Measurements from ENCODE around the gene MARCHF9. TPM values are rescaled to one million over a fixed set of nuclear protein-coding genes. Genes with fewer than 3 reads are reported as not detected.

MARCHF9 gene
- total and polyA plus RNA-seq, 9 donors: 5.0 to 15.2 (median 7.7) TPM

DNA sequence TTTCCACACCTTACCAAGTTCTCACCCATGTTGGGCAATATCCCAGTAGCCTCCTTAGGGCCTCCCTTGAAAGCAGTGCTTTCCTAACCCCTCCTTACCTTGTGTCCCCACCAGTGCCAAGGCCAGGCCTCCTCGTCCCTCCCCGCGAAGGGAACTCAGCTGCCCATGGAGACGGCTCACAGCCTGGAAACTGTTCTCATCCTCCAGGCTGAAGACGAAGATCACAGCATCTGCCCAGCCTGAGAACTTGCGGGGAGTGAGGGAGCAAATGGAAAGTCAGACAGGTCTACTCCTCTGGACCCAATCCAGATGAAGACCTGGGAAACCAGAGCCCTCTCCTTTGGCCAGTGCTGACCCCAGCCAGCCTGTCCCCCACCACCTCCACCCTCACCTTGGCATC lies 21.0 kb upstream of the MARCHF9 start:
- WGBS, 3 donors: 67 to 76% (median 76%) methylated on average over 6 of the region's 6 CpGs

DNA sequence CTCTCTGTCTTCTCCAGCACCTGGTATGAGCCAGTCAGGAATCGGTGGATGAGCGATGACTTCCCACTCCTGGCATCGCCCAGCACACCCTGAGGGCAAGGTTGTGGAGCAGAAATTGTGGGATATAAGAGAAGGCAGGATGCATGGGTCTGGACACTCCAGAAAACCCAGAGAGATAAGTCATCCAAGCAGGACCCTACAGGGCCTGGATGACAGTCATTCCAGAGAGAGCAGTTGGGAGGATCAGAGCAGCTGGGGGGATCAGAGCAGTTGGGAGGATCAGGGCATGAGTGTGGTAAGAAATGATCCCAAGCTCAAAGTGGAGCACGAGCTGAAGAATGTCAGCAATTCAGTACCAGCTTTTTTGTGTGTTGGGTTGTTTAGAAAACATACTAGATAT lies 20.3 kb upstream of the MARCHF9 start:
- Histone ChIP-seq H3K36me3 (no peaks in the 10 kb centered on the region), H3K4me1 (ENCODE audit: insufficient read depth) (peaks cover 5% of the 10 kb centered on the region), H3K27ac (no peak overlapping the region), H3K9me3 (no peaks in the 10 kb centered on the region), H3K27me3 (peaks cover 7% of the 10 kb centered on the region), H3K4me3 (no peak overlapping the region)
- TF ChIP-seq POLR2A (IDR thresholded peaks at IDR 0.05) (no peak), EP300 (IDR thresholded peaks at IDR 0.05) (no peak)
- TF ChIP-seq, protein P1, sequence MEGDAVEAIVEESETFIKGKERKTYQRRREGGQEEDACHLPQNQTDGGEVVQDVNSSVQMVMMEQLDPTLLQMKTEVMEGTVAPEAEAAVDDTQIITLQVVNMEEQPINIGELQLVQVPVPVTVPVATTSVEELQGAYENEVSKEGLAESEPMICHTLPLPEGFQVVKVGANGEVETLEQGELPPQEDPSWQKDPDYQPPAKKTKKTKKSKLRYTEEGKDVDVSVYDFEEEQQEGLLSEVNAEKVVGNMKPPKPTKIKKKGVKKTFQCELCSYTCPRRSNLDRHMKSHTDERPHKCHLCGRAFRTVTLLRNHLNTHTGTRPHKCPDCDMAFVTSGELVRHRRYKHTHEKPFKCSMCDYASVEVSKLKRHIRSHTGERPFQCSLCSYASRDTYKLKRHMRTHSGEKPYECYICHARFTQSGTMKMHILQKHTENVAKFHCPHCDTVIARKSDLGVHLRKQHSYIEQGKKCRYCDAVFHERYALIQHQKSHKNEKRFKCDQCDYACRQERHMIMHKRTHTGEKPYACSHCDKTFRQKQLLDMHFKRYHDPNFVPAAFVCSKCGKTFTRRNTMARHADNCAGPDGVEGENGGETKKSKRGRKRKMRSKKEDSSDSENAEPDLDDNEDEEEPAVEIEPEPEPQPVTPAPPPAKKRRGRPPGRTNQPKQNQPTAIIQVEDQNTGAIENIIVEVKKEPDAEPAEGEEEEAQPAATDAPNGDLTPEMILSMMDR (IDR thresholded peaks at IDR 0.05): no peak
- intact Hi-C loops (cut with DNase I): loop anchor here in 1 of 4 donors (5.0 kb wide), 1 partner anchor 703 kb away; no protein-coding TSS in a partner anchor
- WGBS, 3 donors: 68 to 79% (median 69%) methylated on average over 4 of the region's 4 CpGs
- DNase-seq: no peak

More for the DNA sequence above, 21.0 kb upstream of the MARCHF9 start:
- Histone ChIP-seq H3K36me3 (no peaks in the 10 kb centered on the region), H3K9me3 (no peaks in the 10 kb centered on the region), H3K27ac (no peak overlapping the region), H3K27me3 (peaks cover 7% of the 10 kb centered on the region), H3K4me3 (no peak overlapping the region), H3K4me1 (ENCODE audit: insufficient read depth) (peaks cover 5% of the 10 kb centered on the region)
- TF ChIP-seq, protein P1 (IDR thresholded peaks at IDR 0.05): no peak
- no peak for TF ChIP-seq POLR2A (IDR thresholded peaks at IDR 0.05)
- no peak for TF ChIP-seq EP300 (IDR thresholded peaks at IDR 0.05)
- intact Hi-C loops (cut with DNase I): loop anchor here in 1 of 4 donors (5.0 kb wide), 1 partner anchor 703 kb away; no protein-coding TSS in a partner anchor
- no peak for DNase-seq

DNA sequence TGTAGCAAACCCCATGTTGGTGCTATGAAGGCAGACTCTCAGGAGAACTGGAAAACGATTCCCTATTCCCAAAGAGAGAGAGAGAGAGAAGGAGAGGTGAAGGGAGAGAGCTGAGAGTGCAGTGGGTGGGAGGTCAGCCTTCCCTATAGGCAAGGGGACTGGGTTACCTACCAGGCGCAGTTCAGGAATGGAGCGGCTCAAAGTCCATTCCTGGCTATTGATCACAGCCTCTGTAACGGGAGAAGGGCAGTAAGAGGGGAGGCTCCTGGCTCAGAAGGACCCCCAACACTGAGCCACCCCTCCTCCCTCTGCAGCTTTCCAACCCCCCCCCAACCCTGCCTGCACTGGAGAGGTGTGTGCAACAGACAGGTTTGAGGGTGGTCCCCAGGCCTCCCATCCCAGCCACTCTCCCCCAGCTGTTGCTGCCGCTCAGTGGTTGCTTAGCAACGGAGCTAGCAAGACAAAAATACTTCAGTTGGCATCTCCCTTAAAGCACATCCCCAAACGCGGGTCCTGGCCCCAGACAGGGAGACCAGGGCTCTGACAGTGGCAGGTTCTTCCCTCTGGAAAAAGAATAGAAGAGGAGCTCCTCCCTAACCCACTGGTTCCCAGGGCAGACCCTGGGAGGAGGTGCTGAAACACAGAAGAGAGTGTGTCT lies 19.6 kb upstream of the MARCHF9 start:
- DNase-seq: no peak
- H3K36me3 ChIP-seq: no peaks in the 10 kb centered on the region
- intact Hi-C loops (cut with DNase I): no loop called here
- no peak overlapping the region for H3K4me3 ChIP-seq
- H3K9me3 ChIP-seq: no peaks in the 10 kb centered on the region
- H3K4me1 ChIP-seq (ENCODE audit: insufficient read depth): peaks cover 5% of the 10 kb centered on the region
- no peak overlapping the region for H3K27ac ChIP-seq
- TF ChIP-seq POLR2A (IDR thresholded peaks at IDR 0.05) (no peak), EP300 (IDR thresholded peaks at IDR 0.05) (no peak)
- TF ChIP-seq, protein P1 (IDR thresholded peaks at IDR 0.05): no peak
- H3K27me3 ChIP-seq: peaks cover 7% of the 10 kb centered on the region
- 11 to 22% (median 14%) methylated on average over 8 of the region's 8 CpGs for WGBS, 3 donors

DNA sequence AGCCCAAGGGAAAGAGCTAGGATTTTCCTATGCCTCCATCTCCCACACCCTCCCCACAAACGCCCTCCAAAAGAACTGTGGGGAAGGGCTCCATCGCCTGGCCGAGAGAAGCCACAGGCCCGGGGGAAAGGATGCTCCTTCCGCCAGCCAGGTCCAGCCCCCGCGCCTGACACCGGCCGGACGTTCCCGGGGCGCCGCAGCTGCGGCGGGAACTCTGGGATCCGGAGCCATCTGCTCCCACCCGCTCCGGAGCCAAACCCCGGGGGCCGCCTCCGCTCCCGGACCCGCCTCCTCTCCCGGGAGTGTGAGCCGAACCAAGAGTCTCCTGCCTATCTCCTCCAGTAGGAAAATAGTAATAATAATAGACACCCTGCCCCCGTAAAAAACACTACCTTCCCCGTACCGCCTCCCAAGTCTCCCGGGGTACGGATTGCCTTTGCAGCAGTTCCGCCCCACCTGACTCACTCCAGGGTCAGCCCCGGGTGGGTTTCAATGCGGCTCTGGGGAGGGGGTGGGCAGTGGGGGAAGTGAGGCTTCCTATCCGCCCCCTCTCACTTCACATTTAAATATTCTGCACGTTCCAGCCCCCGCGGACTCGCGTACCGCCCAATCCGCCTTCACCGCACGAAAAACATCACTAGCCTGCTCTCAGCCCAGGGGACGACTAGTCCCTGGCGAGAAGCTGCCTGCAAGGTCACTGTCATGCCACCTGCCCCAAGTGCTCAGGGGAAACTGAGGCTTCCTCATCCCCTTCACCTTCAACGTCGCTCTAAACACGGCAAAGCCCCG lies 18.8 kb upstream of the MARCHF9 start:
- Histone ChIP-seq H3K36me3 (no peaks in the 10 kb centered on the region), H3K27me3 (peaks cover 7% of the 10 kb centered on the region), H3K9me3 (no peaks in the 10 kb centered on the region), H3K27ac (no peak overlapping the region), H3K4me3 (no peak overlapping the region), H3K4me1 (ENCODE audit: insufficient read depth) (peaks cover 5% of the 10 kb centered on the region)
- WGBS, 3 donors: 1 to 6% (median 3%) methylated on average over 48 to 49 of the region's 49 CpGs
- TF ChIP-seq, protein P1 (IDR thresholded peaks at IDR 0.05): no peak
- no peak for TF ChIP-seq EP300 (IDR thresholded peaks at IDR 0.05)
- TF ChIP-seq POLR2A (IDR thresholded peaks at IDR 0.05): no peak
- peak in 3 of 5 donors; percentile 36 to 66 (median 65) for DNase-seq
- intact Hi-C loops (cut with DNase I): no loop called here

All from ovary (tissue), 9 donors.